Stimulated activated CD8-positive, alpha-beta memory T cell treated with anti-CD3 and anti-CD28 coated beads, Interleukin-4, amount 100 ng/mL, for 48 hours (primary cell): Measurements from ENCODE around the gene WDR45.
"Not testable (repeated sequence)": the region's sequence is repeated elsewhere in the genome, so short reads cannot be mapped to it uniquely, and the experiment has no call there.

Experiments used
- DNase-seq: peaks from one replicate; pipeline ENCODE4 v3.0.0-alpha.2; 2020

WDR45 gene

GRCh38 chrX:49079489-49080428 lies at the start of gene WDR45:
WDR45 (minus strand) TSS chrX:49079887; CDS start chrX:49078095, 1,792 bp downstream.
- peak; percentile 75 for DNase-seq

- DNase-seq = no peak
These were observed 49.7 kb upstream of the WDR45 start for GRCh38 chrX:49129427-49129826.

GRCh38 chrX:49127742-49128258 lies 48.1 kb upstream of the WDR45 start:
- not testable (repeated sequence) for DNase-seq

- no peak for DNase-seq
These were observed 42.8 kb upstream of the WDR45 start for GRCh38 chrX:49122499-49122898.

GRCh38 chrX:49120091-49120490 lies 40.4 kb upstream of the WDR45 start:
- no peak for DNase-seq

GRCh38 chrX:49117581-49117980 lies 37.9 kb upstream of the WDR45 start:
- no peak for DNase-seq

- DNase-seq = no peak
These were observed 37.0 kb upstream of the WDR45 start for GRCh38 chrX:49116716-49117115.

DNA sequence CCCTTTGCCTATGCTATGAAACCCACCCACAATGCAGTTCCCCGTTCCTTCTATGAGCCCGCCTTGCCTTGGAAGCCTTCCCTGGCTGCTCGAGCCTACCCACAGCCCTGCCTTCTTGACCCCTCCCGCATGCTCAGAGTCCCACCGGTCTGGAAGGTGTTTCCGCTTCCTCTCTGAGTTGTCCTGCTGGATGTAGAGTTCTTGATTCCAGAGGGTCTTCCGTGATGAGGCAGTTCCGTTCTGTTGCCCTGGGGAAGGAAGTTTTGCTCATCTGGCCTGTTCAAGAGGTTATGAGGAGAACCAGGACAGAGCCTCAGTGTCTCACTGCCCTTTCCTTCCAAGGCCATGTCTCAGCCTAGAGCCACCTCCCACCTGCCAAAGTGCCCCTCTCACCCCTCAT lies 36.4 kb upstream of the WDR45 start:
- DNase-seq = no peak

DNA sequence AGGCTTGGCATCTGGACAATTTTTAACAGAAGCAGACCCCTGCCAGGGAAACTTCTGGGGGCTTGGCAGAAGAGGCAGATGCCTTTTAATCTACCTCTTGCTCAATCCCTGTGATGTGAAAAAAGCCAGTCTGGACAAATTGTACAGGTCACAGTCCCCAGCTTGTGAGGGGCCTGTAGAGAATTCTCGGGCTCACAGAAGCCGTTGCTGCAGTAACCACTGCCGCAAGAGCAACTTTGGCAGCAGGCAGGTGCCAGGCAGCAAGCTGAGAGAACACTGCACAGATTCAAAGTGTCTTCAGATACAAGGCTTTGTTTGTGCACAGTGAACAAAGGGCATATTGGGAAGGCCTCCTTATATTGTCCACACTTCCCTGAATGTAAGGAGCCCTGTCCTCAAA lies 32.1 kb upstream of the WDR45 start:
- no peak for DNase-seq

DNA sequence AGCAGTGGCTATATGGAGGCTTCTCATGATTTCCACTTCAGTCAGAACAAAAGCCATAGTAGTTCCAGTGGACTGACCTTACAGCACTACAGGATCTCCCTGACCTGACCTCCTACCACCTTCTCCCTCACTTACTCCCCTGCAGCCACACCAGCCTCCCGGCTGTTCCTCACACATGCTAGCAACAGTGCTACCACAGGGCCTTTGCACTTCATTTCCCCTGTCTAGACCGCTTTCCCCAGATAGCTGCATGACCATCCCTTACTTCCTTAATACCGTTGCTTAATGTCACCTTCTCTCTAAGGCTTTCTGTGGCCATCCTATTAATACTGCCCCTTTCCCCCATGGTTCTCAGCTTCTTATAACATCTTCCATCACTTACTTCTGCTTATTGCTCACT lies 30.7 kb upstream of the WDR45 start:
- no peak for DNase-seq

- no peak for DNase-seq
These were observed 29.0 kb upstream of the WDR45 start for GRCh38 chrX:49108641-49109040.

- DNase-seq = no peak
These were observed 27.2 kb upstream of the WDR45 start for GRCh38 chrX:49106930-49107329.

DNA sequence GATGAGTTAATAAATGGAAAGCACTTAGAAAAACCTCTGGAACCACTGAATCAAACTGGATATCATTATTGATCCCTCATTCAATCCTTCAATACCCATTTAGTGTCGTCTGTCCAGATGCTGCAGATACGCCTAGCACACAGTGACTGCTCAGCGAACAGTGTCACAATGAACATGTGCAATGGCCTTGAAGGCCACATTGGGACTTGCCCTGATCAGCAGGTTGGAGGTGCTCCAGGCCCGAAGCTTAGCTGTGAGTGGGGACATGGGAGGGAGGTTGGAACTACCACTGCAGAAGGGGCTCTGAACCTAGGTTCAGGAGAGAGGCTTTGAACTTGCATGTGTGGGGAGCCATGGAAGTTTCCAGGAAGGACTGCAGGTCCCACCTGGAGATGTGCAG lies 26.6 kb upstream of the WDR45 start:
- DNase-seq = no peak

DNA sequence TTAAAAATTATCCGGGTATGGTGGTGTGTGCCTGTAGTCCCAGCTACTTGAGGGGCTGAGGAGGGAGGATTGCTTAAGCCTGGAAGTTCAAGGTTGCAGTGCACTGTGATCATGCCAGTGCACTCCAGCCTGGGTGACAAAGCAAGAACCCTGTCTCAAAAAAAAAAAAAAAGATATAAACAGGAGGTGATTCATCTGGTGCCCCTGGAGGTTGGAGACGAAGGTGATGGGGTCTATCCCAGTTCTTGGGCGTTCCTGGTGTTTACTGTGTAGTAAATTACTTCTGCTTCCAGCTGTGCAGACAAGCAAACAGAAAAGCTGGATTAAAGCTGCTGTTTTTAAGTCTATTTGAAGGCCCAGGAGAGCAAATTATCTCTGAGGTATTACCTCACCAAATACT lies 23.9 kb upstream of the WDR45 start:
- DNase-seq = no peak

DNA sequence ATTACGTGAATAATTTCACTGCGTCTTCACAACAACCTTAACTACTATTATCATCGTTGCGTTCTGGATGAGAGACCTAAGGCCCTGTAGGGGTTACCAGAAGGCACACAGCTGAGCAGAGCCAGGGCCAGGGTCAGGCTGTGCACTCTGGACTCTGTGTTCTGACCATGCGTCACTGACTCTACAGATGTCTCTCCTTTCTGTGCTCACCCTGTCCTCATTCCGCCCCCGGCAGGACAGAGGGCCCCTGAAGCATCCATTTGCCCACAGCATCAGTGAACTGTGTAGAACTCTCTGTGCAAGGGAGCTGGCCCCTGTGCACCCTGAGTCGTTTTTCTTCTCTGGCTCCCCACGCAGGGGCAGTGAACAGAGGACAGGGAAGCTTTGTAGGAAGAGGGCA lies 22.5 kb upstream of the WDR45 start:
- DNase-seq = no peak

GRCh38 chrX:49101629-49101984 lies 21.9 kb upstream of the WDR45 start:
- no peak for DNase-seq

DNA sequence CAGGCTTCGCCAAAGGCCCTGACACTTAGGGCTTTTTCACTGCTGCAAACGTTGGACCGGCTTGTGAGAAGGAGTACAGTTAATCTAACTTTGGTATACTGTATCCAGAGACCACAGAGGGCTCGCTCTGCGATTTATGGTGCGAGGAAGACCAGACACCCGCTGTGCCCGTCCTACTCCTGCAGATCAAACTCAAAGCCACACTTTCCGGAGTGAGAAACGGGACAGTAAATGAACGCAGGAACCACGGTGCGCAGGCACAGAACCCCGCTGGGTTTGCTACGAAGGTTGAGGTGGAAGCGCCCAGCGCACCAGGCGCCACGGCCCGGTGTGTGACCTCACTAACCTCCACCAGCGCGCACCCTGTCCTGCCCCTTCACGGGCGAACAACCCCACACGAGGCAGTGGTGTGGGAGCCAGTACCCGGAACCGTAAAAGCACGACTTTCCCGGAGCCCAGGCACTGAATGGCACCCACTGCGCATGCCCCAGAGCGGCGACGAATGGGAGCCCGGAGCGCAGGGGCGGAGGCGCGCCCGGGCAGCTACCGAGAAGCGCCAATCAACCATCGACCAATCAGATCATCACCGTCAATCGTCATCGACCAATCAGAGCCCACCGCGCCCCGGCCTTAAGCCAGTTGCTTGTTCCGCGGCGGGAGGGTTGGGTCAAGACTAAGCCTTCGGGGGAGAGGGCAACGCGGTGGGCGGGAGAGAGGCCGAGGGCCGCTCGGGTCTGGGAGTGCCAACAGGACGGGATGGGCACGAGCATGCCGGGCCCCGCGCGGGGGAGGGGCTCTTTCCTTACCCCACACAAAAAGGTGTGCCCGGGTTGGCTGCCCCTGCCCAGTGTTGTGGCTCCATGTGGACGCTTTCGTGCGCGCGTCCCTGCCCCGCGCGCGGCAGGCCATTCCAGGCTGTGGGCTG lies 21.3 kb upstream of the WDR45 start:
- DNase-seq = peak; percentile 86

DNA sequence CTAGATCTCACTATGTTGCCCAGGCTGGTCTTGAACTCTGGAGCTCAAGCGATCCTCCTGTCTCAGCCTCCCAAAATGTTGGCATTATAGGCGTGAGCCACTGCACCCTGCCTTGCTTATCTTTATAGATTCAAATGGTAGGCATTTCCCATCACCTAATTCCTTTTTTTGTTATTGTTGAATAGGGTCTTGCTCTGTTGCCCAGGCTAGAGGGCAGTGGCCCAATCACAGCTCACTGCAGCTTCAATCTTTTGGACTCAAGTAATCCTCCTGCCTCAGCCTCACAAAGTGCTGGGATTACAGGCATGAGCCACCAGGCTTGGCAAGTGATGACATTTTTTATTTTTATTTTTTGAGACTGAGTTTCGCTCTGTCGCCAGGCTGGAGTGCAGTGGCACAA lies 16.7 kb upstream of the WDR45 start:
- no peak for DNase-seq

GRCh38 chrX:49089553-49089952 lies 9.9 kb upstream of the WDR45 start:
- no peak for DNase-seq

GRCh38 chrX:49082271-49082871 lies 2.7 kb upstream of the WDR45 start:
- DNase-seq = no peak

GRCh38 chrX:49077941-49078340 lies 1.7 kb downstream of the WDR45 start:
- no peak for DNase-seq

- no peak for DNase-seq
These were observed 4.3 kb downstream of the WDR45 start for GRCh38 chrX:49075347-49075746.
